K562 (cell line): ENCODE measurements around the gene PELI1. TPM values are rescaled to one million over a fixed set of nuclear protein-coding genes. Genes with fewer than 3 reads are reported as not detected.

Source experiments
- ATF2 ChIP-seq: sonication (generic); formaldehyde crosslinking; IDR thresholded peaks from 2 replicates; pipeline ENCODE4 v1.8.1; 2022; ENCODE audit warnings: missing genetic modification reagents
- KDM5B ChIP-seq: fragments of 200-600 bp; sonication (generic); IDR thresholded peaks from 2 replicates; pipeline ENCODE4 v1.6.1; 2012; ENCODE audit warnings: low read depth, mild to moderate bottlenecking, moderate library complexity, low read length, control low read depth, inconsistent platforms; ENCODE audit not compliant: insufficient replicate concordance
- MEF2A ChIP-seq: IDR thresholded peaks from 2 replicates; pipeline ENCODE4 v1.6.1; 2011; ENCODE audit warnings: low read depth, mild to moderate bottlenecking, low read length, moderate library complexity; ENCODE audit not compliant: control insufficient read depth
- MTA2 ChIP-seq: fragments of 450-650 bp; IDR thresholded peaks from 2 replicates; pipeline ENCODE4 v1.6.1; 2016; ENCODE audit warnings: low read depth
- NCOA6 ChIP-seq: fragments of 450-650 bp; IDR thresholded peaks from 2 replicates; pipeline ENCODE4 v1.6.1; 2017; ENCODE audit warnings: mild to moderate bottlenecking
- NKRF ChIP-seq: fragments of 450-650 bp; IDR thresholded peaks from 2 replicates; pipeline ENCODE4 v1.6.1; 2016; ENCODE audit warnings: borderline replicate concordance
- PURB ChIP-seq: sonication (generic); formaldehyde crosslinking; IDR thresholded peaks from 2 replicates; pipeline ENCODE4 v1.9.0; 2021; ENCODE audit warnings: low read depth, mild to moderate bottlenecking, missing genetic modification reagents
- SMARCA4 ChIP-seq: fragments of 450-650 bp; IDR thresholded peaks from 2 replicates; pipeline ENCODE4 v1.6.1; 2016
- TCF7L2 ChIP-seq: fragments of 150-350 bp; IDR thresholded peaks from 2 replicates; pipeline ENCODE4 v1.6.1; 2016; ENCODE audit warnings: low read depth, mild to moderate bottlenecking, low read length, moderate library complexity
- ZFX ChIP-seq: sonication (generic); formaldehyde crosslinking; IDR thresholded peaks from 2 replicates; pipeline ENCODE4 v1.8.0; 2022; ENCODE audit warnings: mild to moderate bottlenecking, missing genetic modification reagents, moderate library complexity
- ZNF445 ChIP-seq: fragments of 250-450 bp; sonication (Bioruptor Pico); IDR thresholded peaks from 2 replicates; pipeline ENCODE4 v1.4.0; 2020; ENCODE audit warnings: low read depth, mild to moderate bottlenecking, moderate library complexity
- polyA plus RNA-seq, 8 experiments: library from polyadenylated mRNA; depleted of rRNA in 4 of 8; stranded (reverse) in 5 of 8; unstranded in 3 of 8; fragments of >200 nt; fragmentation: Nextera tagmentation in 2 of 8; fragmentation: Illumina TruSeq in 1 of 8; extraction: Ambion mirVana in 2 of 8; extraction: Trizol in 1 of 8; gene quantifications; 2 replicates each; pipeline versions ENCODE4 v1.2.1 to v1.2.3, GENCODE V29; 2011 to 2014; ENCODE audit warnings: inconsistent platforms in 1 of 8, missing spikeins in 1 of 8
- total RNA-seq, 7 experiments: library from RNA; depleted of rRNA in 6 of 7; stranded (reverse); fragments of >200 nt in 6 of 7; fragmentation: Illumina TruSeq in 2 of 7; extraction: Trizol in 2 of 7; gene quantifications; 2 replicates each; pipeline versions ENCODE4 v1.2.1 to v1.2.3, GENCODE V29; 2011 to 2021; ENCODE audit warnings: low replicate concordance in 1 of 7

Gene PELI1
- total and polyA plus RNA-seq, 9 of the 15 experiments (the other 6 are each of a cell fraction or from before 2014, with no cell fraction given), result 3.3 to 19.2 (median 12.5) TPM

DNA sequence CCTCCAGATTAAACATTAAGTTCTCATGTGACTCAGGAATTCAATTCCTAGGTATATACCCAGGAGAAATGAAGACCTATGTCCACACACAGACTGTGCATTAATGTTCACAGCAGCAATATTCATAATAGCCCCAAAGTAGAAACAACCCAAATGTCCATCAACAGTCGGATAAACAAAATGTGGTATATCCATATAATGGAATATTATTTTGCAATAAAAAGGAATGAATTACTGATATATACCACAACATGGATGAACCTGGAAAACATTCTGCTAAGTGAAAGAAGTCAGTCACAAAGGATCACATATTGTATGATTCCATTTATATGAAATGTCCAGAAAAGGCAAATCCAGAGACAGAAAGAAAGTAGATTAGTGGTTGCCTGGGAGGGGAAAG, 20.5 kb downstream of the PELI1 start (continued):
- TF ChIP-seq NKRF (no peak), KDM5B (no peak), SMARCA4 (no peak), ZFX (no peak), NCOA6 (no peak), MTA2 (no peak), TCF7L2 (no peak), ZNF445 (CRISPR knock-in tag) (no peak), PURB (CRISPR knock-in tag) (no peak), MEF2A (no peak), ATF2 (CRISPR knock-in tag) (no peak)
